GM12878 (cell line): ENCODE results near the gene CFAP99. TPM values are rescaled to one million over a fixed set of nuclear protein-coding genes. Genes with fewer than 3 reads are reported as not detected.

Experiments
- BACH1 ChIP-seq: fragments of 450-650 bp; IDR thresholded peaks from 2 replicates; pipeline ENCODE4 v1.6.1; 2017; ENCODE audit warnings: mild to moderate bottlenecking, borderline replicate concordance
- BCL11A ChIP-seq: IDR thresholded peaks from 2 replicates; pipeline ENCODE4 v1.6.1; 2011; ENCODE audit warnings: low read depth, low read length
- BHLHE40 ChIP-seq, 2 experiments: fragments of 450-650 bp in 1 of 2; IDR thresholded peaks; 2 replicates each; pipeline ENCODE4 v1.6.1; 2011 to 2017; ENCODE audit warnings: low read depth in 2 of 2, borderline replicate concordance in 1 of 2, improper control_type of control experiment in 1 of 2, low read length in 1 of 2, mild to moderate bottlenecking in 1 of 2
- CBX5 ChIP-seq: sonication (generic); IDR thresholded peaks from 2 replicates; pipeline ENCODE4 v1.6.1; 2016; ENCODE audit warnings: low read depth, moderate library complexity, mild to moderate bottlenecking, inconsistent platforms
- FOS ChIP-seq: IDR thresholded peaks from 3 replicates; pipeline ENCODE4 v1.6.1; 2011; ENCODE audit warnings: borderline replicate concordance; ENCODE audit not compliant: insufficient read length; ENCODE audit errors: extremely low read depth
- IKZF1 ChIP-seq: fragments of 450-650 bp; conservative IDR thresholded peaks from 2 replicates; pipeline ENCODE4 v1.6.1; 2017; ENCODE audit warnings: antibody characterized with exemption, mild to moderate bottlenecking
- JUND ChIP-seq: IDR thresholded peaks from 2 replicates; pipeline ENCODE4 v1.6.1; 2012; ENCODE audit warnings: low read depth, mild to moderate bottlenecking, low read length, improper control_type of control experiment, moderate library complexity
- MTA2 ChIP-seq: fragments of 450-650 bp; IDR thresholded peaks from 2 replicates; pipeline ENCODE4 v1.6.1; 2016; ENCODE audit warnings: low read depth, mild to moderate bottlenecking, moderate library complexity
- NR2F1 ChIP-seq: fragments of 450-650 bp; conservative IDR thresholded peaks from 2 replicates; pipeline ENCODE4 v1.6.1; 2017; ENCODE audit warnings: mild to moderate bottlenecking
- RB1 ChIP-seq: fragments of 450-650 bp; formaldehyde crosslinking; IDR thresholded peaks from 2 replicates; pipeline ENCODE4 v1.6.1; 2017; ENCODE audit warnings: mild to moderate bottlenecking, borderline replicate concordance
- RUNX3 ChIP-seq: IDR thresholded peaks from 2 replicates; pipeline ENCODE4 v1.6.1; 2012; ENCODE audit warnings: low read length, inconsistent platforms
- SKIL ChIP-seq: fragments of 450-650 bp; IDR thresholded peaks from 2 replicates; pipeline ENCODE4 v1.6.1; 2017; ENCODE audit warnings: mild to moderate bottlenecking, low read depth, inconsistent platforms; ENCODE audit not compliant: poor library complexity, severe bottlenecking
- SMARCA5 ChIP-seq: fragments of 450-650 bp; IDR thresholded peaks from 2 replicates; pipeline ENCODE4 v1.6.1; 2017; ENCODE audit warnings: mild to moderate bottlenecking
- ZBED1 ChIP-seq: IDR thresholded peaks from 2 replicates; pipeline ENCODE4 v1.6.1; 2016; ENCODE audit warnings: borderline replicate concordance
- ZNF217 ChIP-seq: fragments of 450-650 bp; IDR thresholded peaks from 2 replicates; pipeline ENCODE4 v1.6.1; 2017; ENCODE audit warnings: antibody characterized with exemption, mild to moderate bottlenecking
- ZSCAN29 ChIP-seq: fragments of 450-650 bp; IDR thresholded peaks from 2 replicates; pipeline ENCODE4 v1.6.1; 2017; ENCODE audit warnings: mild to moderate bottlenecking, moderate library complexity
- polyA plus RNA-seq, 11 experiments: library from polyadenylated mRNA; depleted of rRNA in 4 of 11; unstranded in 6 of 11; stranded (reverse) in 5 of 11; fragments of >200 nt; fragmentation: Nextera tagmentation in 4 of 11; fragmentation: Illumina TruSeq in 1 of 11; extraction: Ambion mirVana in 4 of 11; extraction: Trizol in 1 of 11; gene quantifications; 1 replicate in 1 of 11; 2 replicates in 10 of 11; pipeline versions ENCODE4 v1.2.1 to v1.2.3, GENCODE V29; 2011 to 2016; ENCODE audit warnings: inconsistent platforms in 2 of 11, missing spikeins in 2 of 11, low read depth in 1 of 11
- total RNA-seq, 4 experiments: library from RNA; depleted of rRNA in 3 of 4; stranded (reverse); fragments of >200 nt in 3 of 4; fragmentation: Illumina TruSeq in 1 of 4; extraction: Trizol in 1 of 4; gene quantifications; 2 replicates each; pipeline versions ENCODE4 v1.2.1 to v1.2.3, GENCODE V29; 2013 to 2021
- TF ChIP-seq, protein P1 (sequence below): fragments of 450-650 bp; IDR thresholded peaks from 2 replicates; pipeline ENCODE4 v1.6.1; 2017; ENCODE audit warnings: low read depth, mild to moderate bottlenecking, moderate library complexity

Gene CFAP99
- total and polyA plus RNA-seq, 10 of the 15 experiments (the other 5 are each of a cell fraction or from before 2014, with no cell fraction given) = not detected

DNA sequence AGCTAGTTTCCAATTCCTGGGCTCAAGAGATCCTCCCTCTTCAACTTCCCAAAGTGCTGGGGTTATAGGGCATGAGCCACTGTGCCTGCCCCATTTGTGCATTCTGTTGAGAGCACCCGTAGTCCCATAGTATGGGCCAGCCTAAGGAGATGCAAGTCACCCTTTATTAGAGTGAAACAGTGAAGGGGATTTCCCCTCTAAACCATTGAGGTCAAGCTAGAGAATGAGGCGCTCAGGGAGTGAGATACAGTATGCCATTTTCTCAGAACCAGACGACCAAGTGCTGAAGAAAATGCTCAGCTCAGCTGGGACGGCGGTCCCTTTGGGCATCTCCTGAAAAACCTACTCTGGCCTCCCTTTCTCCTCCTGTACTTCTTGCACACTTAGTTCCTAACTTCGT, 68.9 kb downstream of the CFAP99 start (continued):
- TF ChIP-seq RB1 = no peak
- no peak for TF ChIP-seq CBX5
- TF ChIP-seq, protein P1, sequence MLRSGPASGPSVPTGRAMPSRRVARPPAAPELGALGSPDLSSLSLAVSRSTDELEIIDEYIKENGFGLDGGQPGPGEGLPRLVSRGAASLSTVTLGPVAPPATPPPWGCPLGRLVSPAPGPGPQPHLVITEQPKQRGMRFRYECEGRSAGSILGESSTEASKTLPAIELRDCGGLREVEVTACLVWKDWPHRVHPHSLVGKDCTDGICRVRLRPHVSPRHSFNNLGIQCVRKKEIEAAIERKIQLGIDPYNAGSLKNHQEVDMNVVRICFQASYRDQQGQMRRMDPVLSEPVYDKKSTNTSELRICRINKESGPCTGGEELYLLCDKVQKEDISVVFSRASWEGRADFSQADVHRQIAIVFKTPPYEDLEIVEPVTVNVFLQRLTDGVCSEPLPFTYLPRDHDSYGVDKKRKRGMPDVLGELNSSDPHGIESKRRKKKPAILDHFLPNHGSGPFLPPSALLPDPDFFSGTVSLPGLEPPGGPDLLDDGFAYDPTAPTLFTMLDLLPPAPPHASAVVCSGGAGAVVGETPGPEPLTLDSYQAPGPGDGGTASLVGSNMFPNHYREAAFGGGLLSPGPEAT = peak; percentile 36; the same call in 1 of the 2 replicates
- peak; percentile 53 for TF ChIP-seq NR2F1
- no peak for TF ChIP-seq ZNF217
- peak; percentile 58; the same call in 1 of the 2 replicates for TF ChIP-seq MTA2
- TF ChIP-seq SKIL = peak; percentile 24
- TF ChIP-seq BCL11A = no peak
- TF ChIP-seq RUNX3 = peak; percentile 75
- peak; percentile 6 to 23; a peak in 1 of 4 replicates for TF ChIP-seq BHLHE40 (IDR thresholded peaks at IDR 0.05; ENCODE audit: borderline replicate concordance in 1 of 2, low read depth in 2 of 2, low read length in 1 of 2)
- TF ChIP-seq ZSCAN29 = no peak
- 0 out of 2 replicates have a peak, but pooled peaks have one; percentile 35 for TF ChIP-seq IKZF1
- TF ChIP-seq FOS = no peak
- no peak for TF ChIP-seq ZBED1
- peak; percentile 46; the same call in 1 of the 2 replicates for TF ChIP-seq BACH1
- no peak for TF ChIP-seq JUND
- TF ChIP-seq SMARCA5 = peak; percentile 65; the same call in 1 of the 2 replicates
